ENCODE data around the gene RIC8B. TPM values are rescaled to one million over a fixed set of nuclear protein-coding genes. Genes with fewer than 3 reads are reported as not detected.

RIC8B gene
- total and polyA plus RNA-seq, 4 donors: 5.8 to 21.4 (median 12.1) TPM

DNA sequence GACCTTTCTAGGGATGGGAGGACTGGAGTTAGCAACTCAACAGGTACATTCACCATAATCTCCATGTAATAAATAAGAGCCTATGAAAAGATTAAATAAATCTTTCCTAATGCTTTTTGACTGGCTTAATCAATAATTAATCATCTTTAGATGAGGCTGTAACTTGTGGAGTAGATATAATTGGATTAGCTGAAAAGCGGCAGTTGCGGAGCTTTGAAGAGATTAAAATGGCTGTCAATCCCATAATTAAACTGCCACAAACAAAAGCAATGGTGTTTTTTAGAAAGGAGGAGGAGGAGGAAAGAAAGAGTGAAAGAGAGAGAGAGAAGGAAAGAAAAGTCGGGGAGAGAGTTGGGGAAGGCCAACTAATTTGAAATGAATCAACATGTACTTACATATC, 110.5 kb downstream of the RIC8B start:
- Histone ChIP-seq H3K4me3 (ENCODE audit: low read length in 2 of 2) (no peak overlapping the region), H3K36me3 (ENCODE audit: control insufficient read depth in 1 of 2, insufficient read depth in 2 of 2, low read length in 1 of 2) (peaks cover 6 to 7% of the 10 kb centered on the region in 2 donors), H3K9me3 (ENCODE audit: control insufficient read depth, low read length) (no peaks in the 10 kb centered on the region), H3K27me3 (ENCODE audit: control insufficient read depth in 1 of 2, insufficient read depth in 2 of 2, low read length in 1 of 2) (no peaks in the 10 kb centered on the region), H3K27ac (ENCODE audit: low read depth in 1 of 2, low read length in 2 of 2) (no peak overlapping the region), H3K4me1 (ENCODE audit: control insufficient read depth in 1 of 2, insufficient read depth in 2 of 2, low read length in 2 of 2) (no peaks in the 10 kb centered on the region)
- DNase-seq (no peak), ATAC-seq (ENCODE audit: low FRiP score) (no peak)
- WGBS, 2 donors: 99% methylated on average over 3 of the region's 3 CpGs
- intact Hi-C loops (cut with DNase I): no loop called here

DNA sequence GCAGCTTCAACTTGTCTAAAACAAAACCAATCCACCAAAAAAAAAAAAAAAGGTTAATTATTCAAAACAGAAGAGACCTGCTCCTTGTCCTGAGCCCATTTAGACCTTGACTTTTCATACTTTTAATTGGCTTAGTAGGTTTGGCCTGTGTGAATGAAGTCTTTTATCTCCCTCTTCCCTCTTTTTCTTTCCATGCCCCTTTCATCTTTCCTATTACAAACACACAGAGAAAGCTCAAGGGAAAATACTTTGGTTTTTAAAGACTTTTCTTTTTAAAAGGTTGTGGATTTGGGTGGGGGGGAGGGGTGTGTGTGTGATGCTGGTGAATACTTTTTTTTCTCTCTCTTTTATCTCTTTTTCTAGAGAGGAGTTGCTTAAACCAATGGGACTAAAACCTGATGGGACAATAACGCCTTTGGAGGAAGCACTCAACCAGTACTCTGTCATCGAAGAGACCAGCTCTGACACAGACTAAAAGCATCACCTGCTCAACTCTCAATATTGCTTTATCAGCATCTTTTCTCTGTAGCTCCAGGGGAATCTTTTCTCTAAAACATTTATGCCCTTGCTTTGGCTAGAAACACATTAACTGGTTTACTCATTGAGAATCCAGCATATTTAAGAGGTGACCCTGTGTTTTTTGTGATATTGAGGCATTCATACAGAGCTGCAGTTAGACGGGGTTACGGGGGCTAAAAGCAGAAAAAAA, 111.2 kb downstream of the RIC8B start:
- H3K4me1 ChIP-seq (ENCODE audit: control insufficient read depth in 1 of 2, insufficient read depth in 2 of 2, low read length in 2 of 2): no peaks in the 10 kb centered on the region
- H3K36me3 ChIP-seq (ENCODE audit: control insufficient read depth in 1 of 2, insufficient read depth in 2 of 2, low read length in 1 of 2): peaks cover 3 to 6% of the 10 kb centered on the region in 2 donors
- intact Hi-C loops (cut with DNase I): no loop called here
- H3K9me3 ChIP-seq (ENCODE audit: control insufficient read depth, low read length): no peaks in the 10 kb centered on the region
- no peaks in the 10 kb centered on the region for H3K27me3 ChIP-seq (ENCODE audit: control insufficient read depth in 1 of 2, insufficient read depth in 2 of 2, low read length in 1 of 2)
- ATAC-seq (ENCODE audit: low FRiP score): no peak
- DNase-seq: no peak
- no peak overlapping the region for H3K4me3 ChIP-seq (ENCODE audit: low read length in 2 of 2)
- WGBS, 2 donors: 95 to 98% methylated on average over 4 of the region's 4 CpGs
- no peak overlapping the region for H3K27ac ChIP-seq (ENCODE audit: low read depth in 1 of 2, low read length in 2 of 2)

DNA sequence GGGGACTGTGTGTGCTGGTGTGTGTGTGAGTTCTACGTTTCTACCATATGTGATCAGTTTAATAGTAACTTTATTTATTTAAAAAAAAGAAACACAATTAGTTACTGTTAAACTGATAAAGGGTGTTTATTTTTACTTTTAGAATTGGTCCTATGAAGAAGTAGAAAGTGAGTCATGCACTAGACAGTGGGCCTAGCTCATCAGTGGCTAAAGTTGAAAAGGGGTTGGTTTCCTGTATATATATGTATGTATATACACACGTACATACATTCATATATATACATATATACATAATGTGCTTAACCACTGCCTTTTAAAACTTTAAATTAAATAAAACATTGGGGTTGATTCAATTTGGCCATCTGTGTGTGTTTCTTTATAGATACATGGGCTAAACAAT, 112.5 kb downstream of the RIC8B start:
- Histone ChIP-seq H3K27ac (ENCODE audit: low read depth in 1 of 2, low read length in 2 of 2) (no peak overlapping the region), H3K4me1 (ENCODE audit: control insufficient read depth in 1 of 2, insufficient read depth in 2 of 2, low read length in 2 of 2) (no peaks in the 10 kb centered on the region), H3K36me3 (ENCODE audit: control insufficient read depth in 1 of 2, insufficient read depth in 2 of 2, low read length in 1 of 2) (peaks cover 3 to 6% of the 10 kb centered on the region in 2 donors), H3K4me3 (ENCODE audit: low read length in 2 of 2) (no peak overlapping the region), H3K27me3 (ENCODE audit: control insufficient read depth in 1 of 2, insufficient read depth in 2 of 2, low read length in 1 of 2) (no peaks in the 10 kb centered on the region), H3K9me3 (ENCODE audit: control insufficient read depth, low read length) (no peaks in the 10 kb centered on the region)
- ATAC-seq (ENCODE audit: low FRiP score) (no peak), DNase-seq (no peak)
- WGBS, 2 donors: 74 to 78% methylated on average over 2 of the region's 2 CpGs
- intact Hi-C loops (cut with DNase I): no loop called here

DNA sequence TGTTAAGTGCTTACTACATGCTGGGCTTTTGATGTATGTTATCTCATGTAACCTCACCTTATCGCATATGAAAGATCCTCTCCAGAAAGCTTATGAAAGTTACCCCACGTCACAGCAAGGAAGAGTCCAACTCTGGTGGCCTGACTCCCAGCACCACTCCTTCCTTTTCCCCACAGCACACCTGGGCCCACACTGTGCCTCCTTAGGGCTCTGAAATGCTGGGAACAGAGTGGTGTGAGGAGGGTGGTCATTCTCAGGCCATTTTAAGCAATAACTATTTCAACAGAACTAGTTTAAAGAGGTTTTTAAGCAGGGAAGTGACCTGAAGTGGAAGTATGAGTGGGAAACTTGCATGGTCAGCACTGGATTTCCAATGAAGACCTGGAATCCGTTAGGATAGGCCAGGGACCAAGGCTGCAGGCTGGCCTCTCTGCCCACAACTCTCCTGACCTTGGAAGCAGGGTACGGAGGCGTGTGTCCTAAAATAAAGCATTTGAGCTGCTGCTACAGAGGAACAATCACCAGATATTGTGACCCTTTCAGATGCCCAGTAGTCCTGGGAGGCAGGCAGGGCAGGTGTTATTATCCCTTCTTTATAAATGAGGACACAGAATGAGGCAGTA, 114.0 kb downstream of the RIC8B start:
- no peak overlapping the region for H3K27ac ChIP-seq (ENCODE audit: low read depth in 1 of 2, low read length in 2 of 2)
- no peaks in the 10 kb centered on the region for H3K4me1 ChIP-seq (ENCODE audit: control insufficient read depth in 1 of 2, insufficient read depth in 2 of 2, low read length in 2 of 2)
- H3K4me3 ChIP-seq (ENCODE audit: low read length in 2 of 2): no peak overlapping the region
- ATAC-seq (ENCODE audit: low FRiP score): no peak
- no peaks in the 10 kb centered on the region for H3K27me3 ChIP-seq (ENCODE audit: control insufficient read depth in 1 of 2, insufficient read depth in 2 of 2, low read length in 1 of 2)
- no peaks in the 10 kb centered on the region for H3K9me3 ChIP-seq (ENCODE audit: control insufficient read depth, low read length)
- DNase-seq: no peak
- WGBS, 2 donors: 85 to 87% methylated on average over 5 of the region's 5 CpGs
- H3K36me3 ChIP-seq (ENCODE audit: control insufficient read depth in 1 of 2, insufficient read depth in 2 of 2, low read length in 1 of 2): peaks cover 3 to 6% of the 10 kb centered on the region in 2 donors
- intact Hi-C loops (cut with DNase I): no loop called here

GRCh38 chr12:106889326-106889725, 114.8 kb downstream of the RIC8B start:
- intact Hi-C loops (cut with DNase I): no loop called here
- Histone ChIP-seq H3K27me3 (ENCODE audit: control insufficient read depth in 1 of 2, insufficient read depth in 2 of 2, low read length in 1 of 2) (no peaks in the 10 kb centered on the region), H3K27ac (ENCODE audit: low read depth in 1 of 2, low read length in 2 of 2) (no peak overlapping the region), H3K4me1 (ENCODE audit: control insufficient read depth in 1 of 2, insufficient read depth in 2 of 2, low read length in 2 of 2) (no peaks in the 10 kb centered on the region), H3K36me3 (ENCODE audit: control insufficient read depth in 1 of 2, insufficient read depth in 2 of 2, low read length in 1 of 2) (peaks cover under 1 to 3% of the 10 kb centered on the region in 2 donors), H3K9me3 (ENCODE audit: control insufficient read depth, low read length) (no peaks in the 10 kb centered on the region), H3K4me3 (ENCODE audit: low read length in 2 of 2) (no peak overlapping the region)
- DNase-seq (no peak), ATAC-seq (ENCODE audit: low FRiP score) (no peak)
- WGBS, 2 donors: 84 to 85% methylated on average over 6 of the region's 6 CpGs

- Histone ChIP-seq H3K27me3 (ENCODE audit: control insufficient read depth in 1 of 2, insufficient read depth in 2 of 2, low read length in 1 of 2) (no peaks in the 10 kb centered on the region), H3K4me3 (ENCODE audit: low read length in 2 of 2) (no peak overlapping the region), H3K27ac (ENCODE audit: low read depth in 1 of 2, low read length in 2 of 2) (no peak overlapping the region), H3K36me3 (ENCODE audit: control insufficient read depth in 1 of 2, insufficient read depth in 2 of 2, low read length in 1 of 2) (no peaks in the 10 kb centered on the region), H3K9me3 (ENCODE audit: control insufficient read depth, low read length) (no peaks in the 10 kb centered on the region), H3K4me1 (ENCODE audit: control insufficient read depth in 1 of 2, insufficient read depth in 2 of 2, low read length in 2 of 2) (no peaks in the 10 kb centered on the region)
- DNase-seq: no peak
- intact Hi-C loops (cut with DNase I): no loop called here
- 84 to 86% methylated on average over 4 of the region's 4 CpGs for WGBS, 2 donors
- ATAC-seq (ENCODE audit: low FRiP score): no peak
Observed at GRCh38 chr12:106889950-106890626, 115.6 kb downstream of the RIC8B start.

- ATAC-seq (ENCODE audit: low FRiP score) (no peak), DNase-seq (no peak)
- intact Hi-C loops (cut with DNase I): no loop called here
- Histone ChIP-seq H3K4me3 (ENCODE audit: low read length in 2 of 2) (no peak overlapping the region), H3K27ac (ENCODE audit: low read depth in 1 of 2, low read length in 2 of 2) (no peak overlapping the region), H3K4me1 (ENCODE audit: control insufficient read depth in 1 of 2, insufficient read depth in 2 of 2, low read length in 2 of 2) (no peaks in the 10 kb centered on the region), H3K27me3 (ENCODE audit: control insufficient read depth in 1 of 2, insufficient read depth in 2 of 2, low read length in 1 of 2) (no peaks in the 10 kb centered on the region), H3K9me3 (ENCODE audit: control insufficient read depth, low read length) (no peaks in the 10 kb centered on the region), H3K36me3 (ENCODE audit: control insufficient read depth in 1 of 2, insufficient read depth in 2 of 2, low read length in 1 of 2) (no peaks in the 10 kb centered on the region)
- WGBS, 2 donors: 68 to 74% methylated on average over 1 of the region's 1 CpG
Observed at GRCh38 chr12:106892075-106892474, 117.6 kb downstream of the RIC8B start.

DNA sequence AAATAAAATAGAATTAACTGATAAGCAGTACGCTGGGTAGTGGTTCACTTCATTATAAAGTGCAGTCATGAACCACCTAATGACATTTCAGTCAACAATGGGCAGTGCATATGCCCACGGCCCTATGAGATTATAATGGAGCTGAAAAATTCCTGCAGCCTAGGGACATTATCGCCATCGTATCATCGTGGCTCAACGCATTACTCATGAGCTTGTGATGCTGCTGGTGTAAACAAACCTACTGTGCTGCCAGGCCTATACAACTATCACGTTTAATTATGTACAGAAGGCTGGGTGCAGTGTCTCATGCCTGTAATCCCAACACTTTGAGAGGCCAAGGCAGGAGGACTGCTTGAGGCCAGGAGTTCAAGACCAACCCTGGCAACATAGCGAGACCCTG, 119.0 kb downstream of the RIC8B start:
- DNase-seq (no peak), ATAC-seq (ENCODE audit: low FRiP score) (no peak)
- intact Hi-C loops (cut with DNase I): no loop called here
- Histone ChIP-seq H3K4me1 (ENCODE audit: control insufficient read depth in 1 of 2, insufficient read depth in 2 of 2, low read length in 2 of 2) (no peaks in the 10 kb centered on the region), H3K27ac (ENCODE audit: low read depth in 1 of 2, low read length in 2 of 2) (no peak overlapping the region), H3K4me3 (ENCODE audit: low read length in 2 of 2) (no peak overlapping the region), H3K9me3 (ENCODE audit: control insufficient read depth, low read length) (no peaks in the 10 kb centered on the region), H3K36me3 (ENCODE audit: control insufficient read depth in 1 of 2, insufficient read depth in 2 of 2, low read length in 1 of 2) (no peaks in the 10 kb centered on the region), H3K27me3 (ENCODE audit: control insufficient read depth in 1 of 2, insufficient read depth in 2 of 2, low read length in 1 of 2) (no peaks in the 10 kb centered on the region)
- WGBS, 2 donors: 78 to 84% methylated on average over 8 of the region's 8 CpGs

- Histone ChIP-seq H3K4me3 (ENCODE audit: low read length in 2 of 2) (no peak overlapping the region), H3K27me3 (ENCODE audit: control insufficient read depth in 1 of 2, insufficient read depth in 2 of 2, low read length in 1 of 2) (no peaks in the 10 kb centered on the region), H3K36me3 (ENCODE audit: control insufficient read depth in 1 of 2, insufficient read depth in 2 of 2, low read length in 1 of 2) (no peaks in the 10 kb centered on the region), H3K27ac (ENCODE audit: low read depth in 1 of 2, low read length in 2 of 2) (no peak overlapping the region), H3K4me1 (ENCODE audit: control insufficient read depth in 1 of 2, insufficient read depth in 2 of 2, low read length in 2 of 2) (no peaks in the 10 kb centered on the region), H3K9me3 (ENCODE audit: control insufficient read depth, low read length) (no peaks in the 10 kb centered on the region)
- 76 to 94% methylated on average over 1 of the region's 1 CpG for WGBS, 2 donors
- ATAC-seq (ENCODE audit: low FRiP score) (no peak), DNase-seq (no peak)
- intact Hi-C loops (cut with DNase I): no loop called here
Observed at GRCh38 chr12:106894774-106895173, 120.3 kb downstream of the RIC8B start.
